GM19193 (cell line): ENCODE data around the gene ILRUN.

ENCODE experiments used
- POLR2A ChIP-seq: IDR thresholded peaks from 4 replicates; pipeline ENCODE4 v1.6.1; 2011; ENCODE audit not compliant: insufficient read depth, insufficient read length; ENCODE audit errors: extremely low read depth

ILRUN gene

DNA sequence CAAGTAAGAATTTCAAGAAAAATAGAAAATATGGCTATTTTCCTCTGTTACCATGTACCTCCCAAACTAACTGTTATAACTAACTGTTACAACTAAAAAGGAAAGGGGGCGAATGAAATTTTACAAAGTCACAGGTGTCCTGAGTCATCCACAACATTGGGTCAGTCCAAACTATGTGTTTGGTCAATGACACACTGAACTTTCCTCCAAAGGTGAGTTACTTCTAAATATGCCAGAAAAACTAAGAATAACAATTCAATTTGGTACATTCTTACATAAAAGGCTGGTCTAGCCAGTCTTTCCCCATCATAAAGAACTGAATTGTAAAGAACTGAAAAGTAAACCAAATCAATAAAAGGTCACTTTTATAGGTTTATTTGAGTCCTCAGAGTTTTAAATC, 44.3 kb downstream of the ILRUN start:
- no peak for TF ChIP-seq POLR2A

DNA sequence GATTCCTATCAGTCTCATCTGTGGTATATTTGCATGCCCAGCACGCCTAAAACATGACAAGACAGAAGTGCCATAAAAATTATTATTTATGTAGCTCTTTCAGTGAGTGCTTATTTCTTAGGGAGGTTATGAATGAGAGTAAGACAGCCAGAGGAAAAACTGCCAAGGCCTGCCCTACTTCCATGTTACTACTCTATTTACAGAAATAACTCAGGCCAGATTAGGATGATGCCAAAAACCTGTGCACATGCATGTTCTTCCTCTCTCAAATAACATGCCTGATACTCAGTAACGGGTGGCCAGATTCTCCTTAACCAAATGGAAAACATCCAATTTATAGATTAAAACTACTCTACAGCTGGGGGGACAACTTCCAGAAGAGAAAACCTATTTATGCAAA, 45.7 kb downstream of the ILRUN start:
- no peak for TF ChIP-seq POLR2A

DNA sequence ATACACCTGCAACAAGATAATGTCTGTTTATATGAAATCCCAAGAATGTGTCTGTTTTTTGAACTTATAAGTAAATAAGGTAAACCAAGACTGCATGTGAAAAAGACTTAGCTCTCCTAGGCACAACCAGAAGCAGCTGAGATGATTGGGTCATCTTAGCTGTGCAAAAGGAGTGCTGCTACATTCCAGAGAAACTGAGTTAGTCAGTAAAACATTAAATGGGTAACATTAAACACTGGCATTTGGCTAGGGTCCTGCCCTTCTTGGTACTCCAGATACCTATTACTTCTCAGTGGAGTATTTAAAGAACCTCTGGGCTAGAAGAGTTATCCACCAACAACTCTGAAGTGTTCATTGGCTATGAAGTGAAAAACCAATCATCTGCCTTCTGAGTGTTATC, 47.8 kb downstream of the ILRUN start:
- no peak for TF ChIP-seq POLR2A
